PC-3 (cell line): ENCODE data around the gene DHCR24.

Source experiments
- CTCF ChIP-seq: fragments of 300-600 bp; sonication (generic); conservative IDR thresholded peaks from 2 replicates; pipeline ENCODE4 v1.5.1; 2017; ENCODE audit warnings: antibody characterized with exemption, low read depth, mild to moderate bottlenecking, low read length
- EZH2 ChIP-seq: fragments of 300-600 bp; sonication (generic); IDR thresholded peaks from one replicate; pipeline ENCODE4 v1.6.1; 2017; ENCODE audit warnings: antibody characterized with exemption, mild to moderate bottlenecking, low read length; ENCODE audit not compliant: unreplicated experiment
- EZH2phosphoT487 ChIP-seq: fragments of 300-600 bp; sonication (generic); IDR thresholded peaks from 2 replicates; pipeline ENCODE4 v1.6.1; 2018; ENCODE audit warnings: mild to moderate bottlenecking, antibody characterized with exemption, low read length, borderline replicate concordance

DNA sequence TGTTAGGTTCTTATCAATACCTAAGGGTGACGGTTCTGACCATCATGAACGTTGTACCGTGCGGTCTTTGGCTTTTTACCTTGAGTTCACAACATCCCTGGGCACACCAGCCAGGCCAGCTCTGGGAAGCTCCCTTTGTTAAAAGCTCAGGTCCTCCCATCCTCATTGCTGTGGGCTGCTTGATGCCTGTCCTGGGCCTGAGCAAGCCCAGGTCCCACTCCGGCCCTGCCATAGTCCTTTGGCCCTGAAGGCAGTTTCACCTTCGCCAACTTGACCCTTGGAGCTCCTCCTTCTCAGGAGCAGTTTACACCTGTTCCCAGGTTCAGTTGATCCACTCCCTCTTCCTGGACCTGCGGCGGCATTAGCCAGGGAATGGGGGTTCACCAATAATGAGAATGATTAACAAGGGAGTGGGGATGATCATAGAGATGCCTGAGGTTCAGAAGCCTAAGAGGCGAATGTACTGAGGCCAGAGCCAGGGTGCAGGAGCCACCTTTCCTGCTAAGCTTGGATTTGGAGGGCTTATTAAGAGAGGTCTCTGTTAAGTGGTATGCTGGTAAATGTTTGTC is 40.2 kb downstream of the DHCR24 start:
- TF ChIP-seq CTCF (no peak), EZH2 (no peak), EZH2phosphoT487 (no peak)
